Prostate gland (tissue), 2 donors: ENCODE results near the gene MAD1L1. TPM values are rescaled to one million over a fixed set of nuclear protein-coding genes. Genes with fewer than 3 reads are reported as not detected.

Experiments used
- DNase-seq: peaks from one replicate; pipeline ENCODE4 v3.0.0-alpha.2; 2019; ENCODE audit warnings: low spot score
- H3K27ac ChIP-seq, 2 donors: fragments of 200-600 bp; sonication (generic); 2 replicates each; pipeline ENCODE4 v1.5.1; 2017 to 2019
- H3K27me3 ChIP-seq: fragments of 200-600 bp; sonication (generic); replicated peaks from 2 replicates; pipeline ENCODE4 v1.5.1; 2019; ENCODE audit not compliant: insufficient read depth
- H3K36me3 ChIP-seq, 2 donors: fragments of 200-600 bp; sonication (generic); 1 replicate in 1 of 2; 2 replicates in 1 of 2; pipeline versions ENCODE4 v1.5.1 to v1.8.1; 2017 to 2019
- H3K4me1 ChIP-seq: fragments of 200-600 bp; sonication (generic); replicated peaks from 2 replicates; pipeline ENCODE4 v1.5.1; 2019
- H3K4me3 ChIP-seq, 2 donors: fragments of 200-600 bp; sonication (generic); 2 replicates each; pipeline ENCODE4 v1.5.1; 2017 to 2019
- H3K9me3 ChIP-seq: fragments of 200-600 bp; sonication (generic); 2 replicates; pipeline ENCODE4 v1.5.1; 2017
- CTCF ChIP-seq, 4 experiments: fragments of 200-600 bp in 2 of 4; fragments of 450-650 bp in 2 of 4; sonication (generic) in 2 of 4; IDR thresholded peaks; 1 replicate in 3 of 4; 2 replicates in 1 of 4; pipeline ENCODE4 v1.5.1; 2016 to 2019; ENCODE audit warnings: antibody characterized with exemption in 4 of 4, mild to moderate bottlenecking in 2 of 4, moderate library complexity in 2 of 4
- POLR2A ChIP-seq: fragments of 450-650 bp; IDR thresholded peaks from one replicate; pipeline ENCODE4 v1.6.1; 2016; ENCODE audit warnings: antibody characterized with exemption, mild to moderate bottlenecking
- POLR2AphosphoS5 ChIP-seq: sonication (generic); formaldehyde crosslinking; IDR thresholded peaks from one replicate; pipeline ENCODE4 v1.6.1; 2017; ENCODE audit warnings: antibody characterized with exemption
- WGBS: methylation state at CpG from one replicate; pipeline ENCODE4 v1.1.5; 2018; 5-methylcytosine and 5-hydroxymethylcytosine counted together
- intact Hi-C: fragments of 100-400 bp; cut with DNase I; formaldehyde crosslinking; loops from one replicate; pipeline ENCODE4 v1.14.2; 2022
- total RNA-seq, 2 donors: library from RNA; depleted of rRNA; stranded (reverse); fragments of >200 nt; gene quantifications; one replicate each; pipeline ENCODE4 v1.1.0, GENCODE V29; 2016

The MAD1L1 gene
- total RNA-seq, 2 donors from 2014 or later: 79.3 to 91.9 TPM

GRCh38 chr7:2192831-2193534 is 39.8 kb downstream of the MAD1L1 start:
- peak; percentile 61 for TF ChIP-seq POLR2AphosphoS5
- TF ChIP-seq CTCF (IDR thresholded peaks at IDR 0.05): no peak
- intact Hi-C loops: no loop called here
- DNase-seq: no peak
- H3K4me3 ChIP-seq: no peak overlapping the region
- no peaks in the 10 kb centered on the region for H3K36me3 ChIP-seq
- H3K27me3 ChIP-seq: no peaks in the 10 kb centered on the region
- no peaks in the 10 kb centered on the region for H3K9me3 ChIP-seq
- H3K4me1 ChIP-seq: peaks cover 10% of the 10 kb centered on the region
- WGBS: 73% methylated on average over 18 of the region's 18 CpGs
- H3K27ac ChIP-seq: peak overlapping the region; percentile 30

- no peak for DNase-seq
- H3K4me1 ChIP-seq: peaks cover 3% of the 10 kb centered on the region
- no peak overlapping the region for H3K27ac ChIP-seq
- WGBS: 93% methylated on average over 9 of the region's 9 CpGs
- TF ChIP-seq CTCF (IDR thresholded peaks at IDR 0.05) (no peak), POLR2AphosphoS5 (no peak), POLR2A (no peak)
- intact Hi-C loops: no loop called here
- no peak overlapping the region for H3K4me3 ChIP-seq
- no peaks in the 10 kb centered on the region for H3K36me3 ChIP-seq
- H3K27me3 ChIP-seq: no peaks in the 10 kb centered on the region
- H3K9me3 ChIP-seq: no peaks in the 10 kb centered on the region
Measured at GRCh38 chr7:2191016-2191415, 41.7 kb downstream of the MAD1L1 start.

- no peaks in the 10 kb centered on the region for H3K36me3 ChIP-seq
- WGBS: 92% methylated on average over 10 of the region's 10 CpGs
- DNase-seq: no peak
- no peak overlapping the region for H3K27ac ChIP-seq
- TF ChIP-seq POLR2AphosphoS5: no peak
- TF ChIP-seq CTCF (IDR thresholded peaks at IDR 0.05): no peak
- TF ChIP-seq POLR2A: no peak
- H3K9me3 ChIP-seq: no peaks in the 10 kb centered on the region
- no peak overlapping the region for H3K4me3 ChIP-seq
- no peaks in the 10 kb centered on the region for H3K27me3 ChIP-seq
- intact Hi-C loops: no loop called here
- no peaks in the 10 kb centered on the region for H3K4me1 ChIP-seq
Measured at GRCh38 chr7:2190531-2190930, 42.2 kb downstream of the MAD1L1 start.

GRCh38 chr7:2186166-2186565 is 46.6 kb downstream of the MAD1L1 start:
- no peak overlapping the region for H3K4me3 ChIP-seq
- no peaks in the 10 kb centered on the region for H3K36me3 ChIP-seq
- DNase-seq: no peak
- TF ChIP-seq POLR2A (no peak), CTCF (IDR thresholded peaks at IDR 0.05) (no peak), POLR2AphosphoS5 (no peak)
- 78% methylated on average over 4 of the region's 4 CpGs for WGBS
- no peak overlapping the region for H3K27ac ChIP-seq
- no peaks in the 10 kb centered on the region for H3K4me1 ChIP-seq
- intact Hi-C loops: no loop called here
- no peaks in the 10 kb centered on the region for H3K27me3 ChIP-seq
- no peaks in the 10 kb centered on the region for H3K9me3 ChIP-seq

- WGBS: 96% methylated on average over 8 of the region's 8 CpGs
- Histone ChIP-seq H3K9me3 (no peaks in the 10 kb centered on the region), H3K4me3 (no peak overlapping the region), H3K27me3 (no peaks in the 10 kb centered on the region), H3K4me1 (no peaks in the 10 kb centered on the region), H3K27ac (no peak overlapping the region), H3K36me3 (no peaks in the 10 kb centered on the region)
- TF ChIP-seq CTCF (IDR thresholded peaks at IDR 0.05) (no peak), POLR2AphosphoS5 (no peak)
- intact Hi-C loops: no loop called here
- DNase-seq: no peak
Measured at GRCh38 chr7:2185715-2186114, 47.0 kb downstream of the MAD1L1 start.
